Mesothelial cell of epicardium (in vitro differentiated cells): Measurements from ENCODE around the gene SMC6. TPM values are rescaled to one million over a fixed set of nuclear protein-coding genes. Genes with fewer than 3 reads are reported as not detected.

ENCODE experiments used
- DNase-seq, 2 experiments: peaks; one replicate each; pipeline ENCODE4 v3.0.0; 2021; ENCODE audit warnings: low spot score in 2 of 2; ENCODE audit not compliant: unreplicated experiment in 2 of 2
- H3K27ac Mint-ChIP-seq: 2 replicates; pipeline ENCODE4 v1.8.0; 2021; ENCODE audit warnings: mixed read lengths
- H3K27me3 Mint-ChIP-seq: 2 replicates; pipeline ENCODE4 v1.8.0; 2021; ENCODE audit warnings: low read depth, mixed read lengths
- H3K36me3 Mint-ChIP-seq: 2 replicates; pipeline ENCODE4 v1.8.0; 2021; ENCODE audit warnings: mixed read lengths
- H3K4me1 Mint-ChIP-seq: 2 replicates; pipeline ENCODE4 v1.8.0; 2021; ENCODE audit warnings: mixed read lengths
- H3K4me3 Mint-ChIP-seq: 2 replicates; pipeline ENCODE4 v1.8.0; 2021; ENCODE audit warnings: mild to moderate bottlenecking, moderate library complexity, mixed read lengths
- H3K9me3 Mint-ChIP-seq: 2 replicates; pipeline ENCODE4 v1.8.0; 2021; ENCODE audit warnings: mixed read lengths
- CTCF ChIP-seq: fragments of 200-600 bp; sonication (generic); IDR thresholded peaks from one replicate; pipeline ENCODE4 v1.5.0; 2021; ENCODE audit warnings: antibody characterized with exemption; ENCODE audit not compliant: unreplicated experiment
- total RNA-seq: library from RNA; stranded (reverse); gene quantifications from 3 replicates; pipeline ENCODE4 v1.2.1, GENCODE V29; 2021

SMC6 gene
- total RNA-seq, 1 donor from 2014 or later, result 24.7 TPM

- no peak for TF ChIP-seq CTCF
- Mint-ChIP-seq H3K27me3 (no peaks in the 10 kb centered on the region), H3K4me3 (no peak overlapping the region), H3K36me3 (peaks cover 30% of the 10 kb centered on the region), H3K4me1 (no peaks in the 10 kb centered on the region), H3K27ac (no peak overlapping the region), H3K9me3 (no peaks in the 10 kb centered on the region)
- no peak for DNase-seq
Observed at GRCh38 chr2:17709897-17710296, 43.7 kb downstream of the SMC6 start.

- H3K27ac Mint-ChIP-seq, result no peak overlapping the region
- H3K4me1 Mint-ChIP-seq, result no peaks in the 10 kb centered on the region
- no peak for DNase-seq
- no peaks in the 10 kb centered on the region for H3K9me3 Mint-ChIP-seq
- H3K4me3 Mint-ChIP-seq, result no peak overlapping the region
- H3K36me3 Mint-ChIP-seq, result peaks cover 21% of the 10 kb centered on the region
- TF ChIP-seq CTCF, result no peak
- no peaks in the 10 kb centered on the region for H3K27me3 Mint-ChIP-seq
Observed at GRCh38 chr2:17708501-17708900, 45.1 kb downstream of the SMC6 start.

GRCh38 chr2:17706845-17707244 is 46.8 kb downstream of the SMC6 start:
- no peaks in the 10 kb centered on the region for H3K27me3 Mint-ChIP-seq
- H3K36me3 Mint-ChIP-seq, result peaks cover 14% of the 10 kb centered on the region
- no peaks in the 10 kb centered on the region for H3K9me3 Mint-ChIP-seq
- H3K4me3 Mint-ChIP-seq, result no peak overlapping the region
- H3K4me1 Mint-ChIP-seq, result no peaks in the 10 kb centered on the region
- TF ChIP-seq CTCF, result no peak
- no peak overlapping the region for H3K27ac Mint-ChIP-seq
- no peak for DNase-seq

GRCh38 chr2:17690776-17691175 is 62.8 kb downstream of the SMC6 start:
- Mint-ChIP-seq H3K36me3 (peaks cover 42% of the 10 kb centered on the region), H3K27ac (no peak overlapping the region), H3K4me3 (no peak overlapping the region), H3K9me3 (no peaks in the 10 kb centered on the region), H3K27me3 (no peaks in the 10 kb centered on the region), H3K4me1 (no peaks in the 10 kb centered on the region)
- no peak for TF ChIP-seq CTCF
- DNase-seq, result no peak

- no peak for TF ChIP-seq CTCF
- no peak for DNase-seq
- Mint-ChIP-seq H3K9me3 (no peaks in the 10 kb centered on the region), H3K27ac (no peak overlapping the region), H3K4me3 (no peak overlapping the region), H3K4me1 (no peaks in the 10 kb centered on the region), H3K27me3 (no peaks in the 10 kb centered on the region), H3K36me3 (peaks cover 42% of the 10 kb centered on the region)
Observed at GRCh38 chr2:17689010-17689409, 64.6 kb downstream of the SMC6 start.

- Mint-ChIP-seq H3K36me3 (peaks cover 40% of the 10 kb centered on the region), H3K27ac (no peak overlapping the region)
Observed at GRCh38 chr2:17688600-17688999, 65.0 kb downstream of the SMC6 start.

More at GRCh38 chr2:17688600-17688999, 65.0 kb downstream of the SMC6 start:
- Mint-ChIP-seq H3K9me3 (no peaks in the 10 kb centered on the region), H3K4me1 (no peaks in the 10 kb centered on the region), H3K27me3 (no peaks in the 10 kb centered on the region), H3K4me3 (no peak overlapping the region)
- no peak for DNase-seq
- no peak for TF ChIP-seq CTCF
